ENCODE data around the gene MAGIX. TPM values are rescaled to one million over a fixed set of nuclear protein-coding genes. Genes with fewer than 3 reads are reported as not detected.
"Not testable (repeated sequence)": the region's sequence is repeated elsewhere in the genome, so short reads cannot be mapped to it uniquely, and the experiment has no call there.

Gene MAGIX
- total and polyA plus RNA-seq, 4 donors = 2.0 to 6.2 (median 5.8) TPM

GRCh38 chrX:49167740-49168108, 5.2 kb downstream of the MAGIX start:
- WGBS (ENCODE audit: insufficient coverage) = no CpG with 5 or more reads among the region's 3 CpGs
- H3K27me3 ChIP-seq (ENCODE audit: control insufficient read depth, insufficient read depth, low read length) = peaks cover 3% of the 10 kb centered on the region
- peaks cover 39% of the 10 kb centered on the region for H3K4me1 ChIP-seq (ENCODE audit: control insufficient read depth, insufficient read depth, low read length)
- no peak overlapping the region for H3K27ac ChIP-seq (ENCODE audit: low read depth, low read length)
- peaks cover 5% of the 10 kb centered on the region for H3K36me3 ChIP-seq (ENCODE audit: control insufficient read depth, insufficient read depth, low read length)
- peak overlapping the region; percentile 33 for H3K4me3 ChIP-seq (ENCODE audit: low read depth, low read length)
- H3K9me3 ChIP-seq (ENCODE audit: control insufficient read depth, insufficient read depth, low read length) = no peaks in the 10 kb centered on the region
- no peak for DNase-seq (ENCODE audit: low read depth in 4 of 6, low spot score in 6 of 6)

- Histone ChIP-seq H3K4me3 (ENCODE audit: low read depth, low read length) (peak within 1 kb of the TSS; percentile 56), H3K36me3 (ENCODE audit: control insufficient read depth, insufficient read depth, low read length) (peaks cover 6% of the 10 kb centered on the region), H3K9me3 (ENCODE audit: control insufficient read depth, insufficient read depth, low read length) (peaks cover 3% of the 10 kb centered on the region), H3K27ac (ENCODE audit: low read depth, low read length) (peak within 1 kb of the TSS; percentile 61), H3K4me1 (ENCODE audit: control insufficient read depth, insufficient read depth, low read length) (peaks cover 15% of the 10 kb centered on the region), H3K27me3 (ENCODE audit: control insufficient read depth, insufficient read depth, low read length) (peaks cover 3% of the 10 kb centered on the region)
- peak in 2 of 6 donors; percentile 26 to 44 for DNase-seq (ENCODE audit: low read depth in 4 of 6, low spot score in 6 of 6)
- WGBS (ENCODE audit: insufficient coverage) = 20% methylated on average over 43 of the region's 46 CpGs
Measured at GRCh38 chrX:49171752-49172279, 9.3 kb downstream of the MAGIX start, which contains the start of gene PLP2. PLP2 (plus strand) TSS chrX:49171898; CDS start chrX:49172001, 103 bp downstream.

- peaks cover 3% of the 10 kb centered on the region for H3K27me3 ChIP-seq (ENCODE audit: control insufficient read depth, insufficient read depth, low read length)
- peak overlapping the region; percentile 61 for H3K27ac ChIP-seq (ENCODE audit: low read depth, low read length)
- 31% methylated on average over 37 of the region's 37 CpGs for WGBS (ENCODE audit: insufficient coverage)
- peaks cover 10% of the 10 kb centered on the region for H3K4me1 ChIP-seq (ENCODE audit: control insufficient read depth, insufficient read depth, low read length)
- peaks cover 10% of the 10 kb centered on the region for H3K36me3 ChIP-seq (ENCODE audit: control insufficient read depth, insufficient read depth, low read length)
- peaks cover 3% of the 10 kb centered on the region for H3K9me3 ChIP-seq (ENCODE audit: control insufficient read depth, insufficient read depth, low read length)
- DNase-seq (ENCODE audit: low read depth in 4 of 6, low spot score in 6 of 6) = peak in 1 of 6 donors; percentile 47
- H3K4me3 ChIP-seq (ENCODE audit: low read depth, low read length) = peak overlapping the region; percentile 56
Measured at GRCh38 chrX:49172280-49172780, 9.8 kb downstream of the MAGIX start.

GRCh38 chrX:49173544-49173943, 11.0 kb downstream of the MAGIX start:
- H3K27me3 ChIP-seq (ENCODE audit: control insufficient read depth, insufficient read depth, low read length); DNase-seq (ENCODE audit: low read depth in 4 of 6, low spot score in 6 of 6); H3K4me1 ChIP-seq (ENCODE audit: control insufficient read depth, insufficient read depth, low read length); H3K4me3 ChIP-seq (ENCODE audit: low read depth, low read length); H3K9me3 ChIP-seq (ENCODE audit: control insufficient read depth, insufficient read depth, low read length); H3K27ac ChIP-seq (ENCODE audit: low read depth, low read length): not testable (repeated sequence)
- peaks cover 13% of the 10 kb centered on the region for H3K36me3 ChIP-seq (ENCODE audit: control insufficient read depth, insufficient read depth, low read length)
- 76% methylated on average over 7 of the region's 8 CpGs for WGBS (ENCODE audit: insufficient coverage)

- DNase-seq (ENCODE audit: low read depth in 4 of 6, low spot score in 6 of 6) = no peak
- Histone ChIP-seq H3K4me3 (ENCODE audit: low read depth, low read length) (no peak overlapping the region), H3K27ac (ENCODE audit: low read depth, low read length) (no peak overlapping the region), H3K27me3 (ENCODE audit: control insufficient read depth, insufficient read depth, low read length) (peaks cover 3% of the 10 kb centered on the region), H3K9me3 (ENCODE audit: control insufficient read depth, insufficient read depth, low read length) (peaks cover 3% of the 10 kb centered on the region), H3K4me1 (ENCODE audit: control insufficient read depth, insufficient read depth, low read length) (peaks cover 8% of the 10 kb centered on the region), H3K36me3 (ENCODE audit: control insufficient read depth, insufficient read depth, low read length) (peaks cover 13% of the 10 kb centered on the region)
- no CpG with 5 or more reads among the region's 3 CpGs for WGBS (ENCODE audit: insufficient coverage)
Measured at GRCh38 chrX:49174723-49175122, 12.2 kb downstream of the MAGIX start.

GRCh38 chrX:49175435-49176274, 13.1 kb downstream of the MAGIX start:
- Histone ChIP-seq H3K4me1 (ENCODE audit: control insufficient read depth, insufficient read depth, low read length) (peaks cover 8% of the 10 kb centered on the region), H3K27ac (ENCODE audit: low read depth, low read length) (no peak overlapping the region), H3K9me3 (ENCODE audit: control insufficient read depth, insufficient read depth, low read length) (peaks cover 3% of the 10 kb centered on the region), H3K4me3 (ENCODE audit: low read depth, low read length) (no peak overlapping the region), H3K36me3 (ENCODE audit: control insufficient read depth, insufficient read depth, low read length) (peaks cover 13% of the 10 kb centered on the region), H3K27me3 (ENCODE audit: control insufficient read depth, insufficient read depth, low read length) (peaks cover 3% of the 10 kb centered on the region)
- 84% methylated on average over 41 of the region's 43 CpGs for WGBS (ENCODE audit: insufficient coverage)
- no peak for DNase-seq (ENCODE audit: low read depth in 4 of 6, low spot score in 6 of 6)

- Histone ChIP-seq H3K27ac (ENCODE audit: low read depth, low read length) (no peak overlapping the region), H3K9me3 (ENCODE audit: control insufficient read depth, insufficient read depth, low read length) (peaks cover 3% of the 10 kb centered on the region), H3K4me1 (ENCODE audit: control insufficient read depth, insufficient read depth, low read length) (peaks cover 8% of the 10 kb centered on the region), H3K36me3 (ENCODE audit: control insufficient read depth, insufficient read depth, low read length) (peaks cover 13% of the 10 kb centered on the region), H3K27me3 (ENCODE audit: control insufficient read depth, insufficient read depth, low read length) (peaks cover 3% of the 10 kb centered on the region), H3K4me3 (ENCODE audit: low read depth, low read length) (no peak overlapping the region)
- WGBS (ENCODE audit: insufficient coverage) = 72% methylated on average over 27 of the region's 27 CpGs
- no peak for DNase-seq (ENCODE audit: low read depth in 4 of 6, low spot score in 6 of 6)
Measured at GRCh38 chrX:49176421-49177326, 14.1 kb downstream of the MAGIX start.

GRCh38 chrX:49177338-49177833, 14.8 kb downstream of the MAGIX start:
- Histone ChIP-seq H3K27me3 (ENCODE audit: control insufficient read depth, insufficient read depth, low read length) (peaks cover 3% of the 10 kb centered on the region), H3K4me1 (ENCODE audit: control insufficient read depth, insufficient read depth, low read length) (peaks cover 3% of the 10 kb centered on the region), H3K27ac (ENCODE audit: low read depth, low read length) (no peak overlapping the region), H3K9me3 (ENCODE audit: control insufficient read depth, insufficient read depth, low read length) (peaks cover 3% of the 10 kb centered on the region), H3K36me3 (ENCODE audit: control insufficient read depth, insufficient read depth, low read length) (peaks cover 13% of the 10 kb centered on the region), H3K4me3 (ENCODE audit: low read depth, low read length) (no peak overlapping the region)
- 75% methylated on average over 3 of the region's 4 CpGs for WGBS (ENCODE audit: insufficient coverage)
- DNase-seq (ENCODE audit: low read depth in 4 of 6, low spot score in 6 of 6) = no peak

GRCh38 chrX:49177873-49178480, 15.4 kb downstream of the MAGIX start:
- Histone ChIP-seq H3K4me3 (ENCODE audit: low read depth, low read length) (no peak overlapping the region), H3K36me3 (ENCODE audit: control insufficient read depth, insufficient read depth, low read length) (peaks cover 13% of the 10 kb centered on the region), H3K4me1 (ENCODE audit: control insufficient read depth, insufficient read depth, low read length) (no peaks in the 10 kb centered on the region), H3K27me3 (ENCODE audit: control insufficient read depth, insufficient read depth, low read length) (no peaks in the 10 kb centered on the region), H3K9me3 (ENCODE audit: control insufficient read depth, insufficient read depth, low read length) (peaks cover 1% of the 10 kb centered on the region), H3K27ac (ENCODE audit: low read depth, low read length) (no peak overlapping the region)
- WGBS (ENCODE audit: insufficient coverage) = 86% methylated on average over 23 of the region's 23 CpGs
- DNase-seq (ENCODE audit: low read depth in 4 of 6, low spot score in 6 of 6) = no peak
